ENCODE data around the gene KRTAP5-4. TPM values are rescaled to one million over a fixed set of nuclear protein-coding genes. Genes with fewer than 3 reads are reported as not detected.

The KRTAP5-4 gene
- total RNA-seq, 4 donors from 2014 or later = not detected

- Histone ChIP-seq H3K27ac (peak overlapping the region in 3 of 4 donors; percentile 81 to 94 (median 86)), H3K27me3 (peaks cover 15% of the 10 kb centered on the region), H3K4me3 (peak overlapping the region in 1 of 2 donors; percentile 73), H3K4me1 (peaks cover 0 to 56% (median 33%) of the 10 kb centered on the region in 3 donors), H3K9me3 (peaks cover 0 to 8% (median 0%) of the 10 kb centered on the region in 3 donors), H3K36me3 (no peaks in the 10 kb centered on the region)
- WGBS, 2 donors (ENCODE audit: low coverage in 1 of 2) = no CpG with 5 or more reads among the region's 7 CpGs
- TF ChIP-seq POLR2AphosphoS5 (IDR thresholded peaks at IDR 0.05) = no peak
- TF ChIP-seq POLR2A (IDR thresholded peaks at IDR 0.05) = no peak
- no peak for TF ChIP-seq EP300 (IDR thresholded peaks at IDR 0.05)
- TF ChIP-seq CTCF (IDR thresholded peaks at IDR 0.05) = no peak
- no peak for ATAC-seq
Observed at GRCh38 chr11:1573903-1574237, 48.1 kb downstream of the KRTAP5-4 start.

GRCh38 chr11:1573077-1573902 is 48.6 kb downstream of the KRTAP5-4 start:
- TF ChIP-seq EP300 (IDR thresholded peaks at IDR 0.05) (no peak), CTCF (IDR thresholded peaks at IDR 0.05) (no peak), POLR2A (IDR thresholded peaks at IDR 0.05) (no peak), POLR2AphosphoS5 (IDR thresholded peaks at IDR 0.05) (no peak)
- Histone ChIP-seq H3K27me3 (peaks cover 15% of the 10 kb centered on the region), H3K4me3 (peak overlapping the region in 1 of 2 donors; percentile 73), H3K27ac (peak overlapping the region; percentile 37 to 94 (median 84)), H3K36me3 (no peaks in the 10 kb centered on the region), H3K4me1 (peaks cover 0 to 62% (median 33%) of the 10 kb centered on the region in 3 donors), H3K9me3 (peaks cover 0 to 3% (median 0%) of the 10 kb centered on the region in 3 donors)
- no peak for ATAC-seq
- WGBS, 2 donors (ENCODE audit: low coverage in 1 of 2) = 0% methylated on average over 2 of the region's 37 CpGs; no CpG with 5 or more reads in 1 of the 2 donors

GRCh38 chr11:1572197-1573076 is 49.5 kb downstream of the KRTAP5-4 start, which contains the start of gene DUSP8:
Gene DUSP8 (minus strand): TSS chr11:1572271. CDS start chr11:1565826, 6,445 bp downstream.
- peak within 1 kb of the TSS; percentile 45 to 94 (median 84) for H3K27ac ChIP-seq
- peaks cover 0 to 71% (median 33%) of the 10 kb centered on the region in 3 donors for H3K4me1 ChIP-seq
- H3K4me3 ChIP-seq = peak within 1 kb of the TSS; percentile 55 to 73
- TF ChIP-seq CTCF (IDR thresholded peaks at IDR 0.05) (no peak), POLR2A (IDR thresholded peaks at IDR 0.05) (peak in 1 of 2 donors; percentile 22)
- no CpG with 5 or more reads among the region's 124 CpGs for WGBS, 2 donors (ENCODE audit: low coverage in 1 of 2)
- ATAC-seq = peak; percentile 87
- peaks cover 15% of the 10 kb centered on the region for H3K27me3 ChIP-seq
- no peaks in the 10 kb centered on the region for H3K9me3 ChIP-seq
- no peaks in the 10 kb centered on the region for H3K36me3 ChIP-seq

GRCh38 chr11:1571760-1572196 is 50.2 kb downstream of the KRTAP5-4 start:
- Histone ChIP-seq H3K27me3 (peaks cover 15% of the 10 kb centered on the region), H3K4me3 (peak overlapping the region; percentile 55 to 73), H3K9me3 (no peaks in the 10 kb centered on the region), H3K36me3 (no peaks in the 10 kb centered on the region), H3K4me1 (peaks cover 0 to 77% (median 33%) of the 10 kb centered on the region in 3 donors), H3K27ac (peak overlapping the region; percentile 45 to 88 (median 84))
- WGBS, 2 donors (ENCODE audit: low coverage in 1 of 2) = no CpG with 5 or more reads among the region's 91 CpGs
- no peak for TF ChIP-seq EP300 (IDR thresholded peaks at IDR 0.05)
- TF ChIP-seq CTCF (IDR thresholded peaks at IDR 0.05) = no peak
- TF ChIP-seq POLR2A (IDR thresholded peaks at IDR 0.05) = no peak
- TF ChIP-seq POLR2AphosphoS5 (IDR thresholded peaks at IDR 0.05) = no peak
- ATAC-seq = no peak

Other genes with a start within 250 kb of the KRTAP5-4 start
- gene BRSK2, start 232.2 kb downstream of the KRTAP5-4 start, total RNA-seq = 1 to 10 TPM; 1.4 to 8.6 (median 2.0) TPM
- gene MOB2, start 135.4 kb downstream of the KRTAP5-4 start, total RNA-seq = 100 to 1,000 TPM in 2 of 4 donors, 10 to 100 TPM in 2; 59.6 to 103 (median 87.8) TPM
- gene DUSP8, start 49.9 kb downstream of the KRTAP5-4 start, total RNA-seq = 1 to 10 TPM; 3.3 to 7.8 (median 4.9) TPM
- gene KRTAP5-1, start 36.9 kb downstream of the KRTAP5-4 start, total RNA-seq = not detected
- not detected for gene KRTAP5-2, start 23.8 kb downstream of the KRTAP5-4 start, total RNA-seq
- gene KRTAP5-3, start 13.7 kb downstream of the KRTAP5-4 start, total RNA-seq = not detected
- not detected for gene KRTAP5-5, start 7.6 kb upstream of the KRTAP5-4 start, total RNA-seq
- gene KRTAP5-6, start 75.1 kb upstream of the KRTAP5-4 start, total RNA-seq = not detected
- under 1 TPM in 3 of 4 donors, not detected in 1; 0.13 to 0.85 (median 0.31) TPM for gene IFITM10, start 128.5 kb upstream of the KRTAP5-4 start, total RNA-seq
- 100 to 1,000 TPM; 182 to 290 (median 238) TPM for gene CTSD, start 141.8 kb upstream of the KRTAP5-4 start, total RNA-seq
- 1 to 10 TPM in 1 of 4 donors, not detected in 3; 2.2 TPM for gene SYT8, start 212.9 kb upstream of the KRTAP5-4 start, total RNA-seq
- gene TNNI2, start 216.8 kb upstream of the KRTAP5-4 start, total RNA-seq = 1 to 10 TPM in 1 of 4 donors, not detected in 3; 1.0 TPM
- gene LSP1, start 230.9 kb upstream of the KRTAP5-4 start, total RNA-seq = 100 to 1,000 TPM in 1 of 4 donors, 10 to 100 TPM in 3; 13.4 to 133 (median 47.7) TPM